HG02610 (cell line): ENCODE measurements around the gene GPN3.
"Not testable (repeated sequence)": the region's sequence is repeated elsewhere in the genome, so short reads cannot be mapped to it uniquely, and the experiment has no call there.

Experiments used
- ATAC-seq: cut with Tn5 transposase; IDR thresholded peaks from one replicate; pipeline ENCODE4 v1.9.1; 2021; ENCODE audit warnings: mild to moderate bottlenecking, moderate library complexity; ENCODE audit not compliant: unreplicated experiment

Gene GPN3

DNA sequence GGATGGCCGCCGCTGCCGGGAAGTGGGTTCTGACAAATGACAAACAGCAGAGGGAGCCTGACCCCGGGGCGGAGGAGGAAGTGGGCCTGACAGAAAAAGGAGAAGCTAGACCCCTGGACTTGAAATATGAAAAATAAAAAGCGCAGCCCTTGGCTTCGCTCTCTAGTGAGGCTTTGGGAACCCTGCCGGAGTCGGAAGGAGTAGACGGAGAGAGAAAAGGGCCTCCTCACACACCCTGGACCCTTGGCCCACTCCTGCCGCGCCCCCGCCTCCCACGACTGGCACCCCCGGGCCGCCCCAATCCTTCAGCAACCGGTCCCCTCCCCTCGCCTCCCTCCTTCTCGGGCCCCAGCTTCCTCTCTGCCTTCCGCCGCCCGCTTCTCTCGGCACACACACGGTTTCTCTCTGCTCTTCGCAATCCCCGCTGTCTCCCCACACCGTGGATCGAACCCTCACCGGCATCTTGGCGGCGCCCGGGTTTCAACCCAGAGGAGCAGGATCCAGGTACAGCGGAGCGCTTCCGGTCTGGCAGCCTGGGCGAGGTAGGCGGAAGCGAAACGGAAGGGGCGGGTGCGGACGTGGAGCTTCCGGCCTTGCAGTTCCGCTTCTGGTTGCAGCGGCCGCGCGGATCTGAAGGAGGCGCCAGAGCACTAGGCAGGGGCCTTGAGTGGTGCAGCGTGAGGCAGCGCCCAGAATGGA, 18.1 kb downstream of the GPN3 start, which contains the start of gene ARPC3:
ARPC3 (minus strand) TSS at position 539 of the 699 bp plus-strand sequence; CDS start at position 462, 77 bp downstream.
- ATAC-seq = peak; percentile 89

DNA sequence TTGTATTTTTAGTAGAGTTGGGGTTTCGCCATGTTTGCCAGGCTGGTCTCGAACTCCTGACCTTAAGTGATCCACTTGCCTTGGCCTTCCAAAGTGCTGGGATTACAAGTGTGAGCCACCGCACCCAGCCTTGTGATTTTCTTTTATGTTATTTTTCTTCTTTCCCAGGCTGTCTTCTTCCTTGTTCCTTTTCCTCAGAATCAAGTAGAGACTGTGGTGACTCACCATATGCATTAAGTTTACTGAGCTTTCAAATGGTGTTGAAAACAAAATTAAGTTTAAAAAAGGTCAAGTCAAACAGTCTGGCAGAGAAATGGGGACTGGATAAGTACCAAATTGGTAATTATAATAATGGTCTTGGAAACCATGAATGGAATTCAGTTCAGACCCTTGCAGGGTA, 23.6 kb downstream of the GPN3 start:
- no peak for ATAC-seq

DNA sequence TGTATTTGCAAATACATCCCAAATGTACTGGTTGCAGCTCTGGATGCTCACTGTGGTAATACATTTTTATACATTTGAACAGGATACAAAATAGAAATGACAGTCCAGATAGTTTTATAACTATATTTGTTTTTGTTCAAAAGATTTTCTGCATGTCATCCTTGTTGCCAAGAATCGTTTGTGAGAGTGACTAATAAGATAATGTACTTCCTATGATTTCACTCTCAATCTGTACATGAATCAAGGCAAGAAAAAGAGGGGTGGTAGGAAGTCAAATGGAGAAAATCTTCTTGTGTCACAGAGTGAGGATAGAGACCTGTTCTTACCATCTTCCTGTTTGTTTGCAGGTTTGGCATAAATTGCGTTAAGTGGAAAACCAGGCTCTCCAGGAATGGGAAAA, 31.8 kb downstream of the GPN3 start:
- no peak for ATAC-seq

DNA sequence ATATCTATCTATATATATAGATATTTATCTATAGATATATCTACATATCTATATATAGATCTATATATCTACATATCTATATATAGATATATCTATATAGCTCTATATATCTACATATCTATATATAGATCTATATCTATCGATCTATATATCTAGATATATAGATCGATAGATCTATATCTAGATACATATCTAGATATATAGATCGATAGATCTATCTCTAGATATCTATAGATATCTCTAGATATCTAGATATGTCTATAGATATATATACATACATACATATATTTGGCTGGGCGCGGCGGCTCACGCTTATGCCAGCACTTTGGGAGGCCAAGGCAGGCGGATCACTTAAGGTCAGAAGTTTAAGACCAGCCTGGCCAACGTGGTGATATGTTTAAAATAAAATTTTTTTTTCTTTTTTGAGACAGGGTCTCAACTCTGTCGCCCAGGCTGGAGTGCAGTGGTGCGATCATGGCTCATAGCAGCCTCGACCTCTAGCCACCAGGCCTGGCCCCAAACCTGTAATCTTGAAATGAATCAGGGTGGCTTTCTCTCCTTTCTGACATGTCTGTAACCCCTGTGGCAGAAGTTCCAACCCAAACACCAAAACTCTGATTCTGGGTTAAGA, 36.0 kb downstream of the GPN3 start:
- ATAC-seq = no peak

DNA sequence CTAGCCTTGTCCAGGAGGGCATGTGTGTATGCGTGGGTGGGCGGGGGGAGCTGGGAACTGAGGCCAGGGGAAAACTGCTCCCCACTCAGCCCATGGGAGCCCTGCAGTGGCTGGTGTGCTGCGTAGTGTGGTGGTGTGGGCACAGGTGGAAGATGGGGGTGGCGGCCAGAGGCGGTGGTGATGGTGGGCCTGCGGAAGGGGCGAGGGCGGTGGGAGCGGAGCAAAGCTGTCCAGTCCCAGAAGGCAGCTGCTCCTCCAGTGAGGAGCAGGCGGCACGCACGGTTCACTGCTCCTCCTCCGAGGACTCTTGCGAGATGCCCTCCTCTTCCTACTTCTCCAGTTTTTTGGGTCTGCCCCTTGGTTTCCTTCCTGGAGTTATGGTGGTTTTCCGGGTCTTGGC, 38.4 kb downstream of the GPN3 start:
- ATAC-seq = not testable (repeated sequence)

DNA sequence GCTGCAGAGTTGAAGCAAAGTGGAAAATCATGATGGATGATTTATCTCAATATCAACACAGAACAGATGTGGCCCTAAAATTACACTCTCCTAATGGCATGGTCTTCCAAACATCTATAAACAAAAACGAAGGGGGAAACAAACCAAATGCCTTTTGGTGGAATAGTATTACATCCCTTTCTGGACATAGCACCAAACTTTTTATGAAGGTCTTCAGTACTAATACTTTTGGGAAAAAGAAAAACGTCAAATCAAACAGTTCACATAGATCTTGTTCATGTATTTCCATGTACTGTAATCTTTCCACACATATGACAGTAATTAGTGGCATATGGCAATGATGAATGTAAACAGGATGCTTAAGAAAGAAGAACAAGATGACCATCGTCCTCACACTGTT, 41.7 kb downstream of the GPN3 start:
- no peak for ATAC-seq

DNA sequence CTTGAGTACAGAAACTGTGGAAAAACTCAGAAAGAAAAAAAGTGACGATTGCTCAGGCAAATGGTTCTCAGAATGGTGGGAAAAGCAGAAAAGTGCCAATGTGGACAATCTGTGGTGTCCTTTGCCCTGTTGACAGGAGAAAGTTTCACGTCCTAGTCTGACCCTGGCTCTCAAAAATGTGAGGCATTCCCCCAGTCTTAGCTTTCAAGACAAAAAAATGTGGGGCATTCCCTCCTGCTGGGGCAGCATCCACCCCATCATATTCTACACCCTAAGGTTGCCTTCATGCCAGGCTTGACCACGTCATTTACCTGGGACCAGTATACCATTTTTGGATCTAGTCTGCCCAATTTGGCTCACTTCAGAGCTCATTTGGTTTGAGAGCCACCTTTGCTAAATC, 43.8 kb downstream of the GPN3 start:
- no peak for ATAC-seq

DNA sequence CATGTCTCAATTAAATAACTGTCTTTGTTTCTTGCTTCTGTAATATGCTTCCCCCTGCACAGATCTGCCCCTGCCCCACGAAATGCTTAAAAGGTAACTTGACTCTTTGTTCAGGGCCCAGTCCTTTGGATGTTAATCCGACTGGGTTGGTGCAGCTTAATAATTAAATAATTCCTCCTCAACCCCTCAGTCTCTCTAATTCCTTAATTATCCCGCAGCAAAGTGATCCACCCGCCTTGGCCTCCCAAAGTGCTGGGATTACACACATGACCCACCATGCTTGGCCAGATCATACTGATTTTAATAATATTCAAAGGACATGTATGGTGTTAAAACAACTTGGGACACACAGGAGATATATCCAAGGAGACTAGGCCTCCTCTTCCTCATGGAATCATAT, 46.4 kb downstream of the GPN3 start:
- ATAC-seq = no peak

DNA sequence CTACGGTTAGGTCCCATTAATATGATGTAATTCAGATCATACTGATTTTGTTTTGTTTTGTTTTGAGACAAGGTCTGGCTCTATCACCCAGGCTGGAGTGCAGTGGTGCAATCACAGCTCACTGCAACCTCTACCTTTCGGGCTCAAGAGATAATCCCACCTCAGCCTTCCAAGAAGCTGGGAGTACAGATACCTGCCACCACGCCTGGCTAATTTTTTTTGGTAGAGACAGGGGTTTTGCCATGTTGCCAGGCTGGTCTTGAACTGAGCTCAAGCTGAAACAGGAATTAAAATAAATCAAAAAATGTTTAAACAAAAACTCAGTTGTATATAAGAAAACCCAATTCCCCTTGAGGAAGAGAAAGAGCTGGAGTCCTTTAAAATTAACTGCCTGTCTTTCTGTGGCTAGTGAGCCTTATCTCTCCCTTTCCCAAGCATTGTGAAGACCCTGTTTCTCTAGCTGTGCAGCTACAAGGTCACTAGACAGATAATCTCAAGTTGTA, 46.8 kb downstream of the GPN3 start:
- ATAC-seq = no peak

DNA sequence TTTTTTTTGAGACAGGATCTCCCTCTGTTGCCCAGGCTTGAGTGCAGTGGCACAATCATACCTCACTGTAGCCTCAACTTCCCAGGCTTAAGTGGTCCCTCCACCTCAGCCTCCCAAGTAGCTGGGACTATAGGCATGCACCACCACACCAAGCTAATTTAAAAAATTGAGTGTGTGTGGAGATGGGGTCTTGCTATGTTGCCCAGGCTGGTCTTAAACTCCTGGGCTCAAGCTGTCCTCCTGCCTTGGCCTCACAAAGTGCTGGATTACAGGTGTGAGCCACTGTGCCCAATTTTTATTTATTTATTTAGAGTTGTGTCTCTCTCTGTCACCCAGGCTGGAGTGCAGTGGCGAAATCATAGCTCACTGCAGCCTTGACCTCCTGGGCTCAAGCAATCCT, 47.4 kb downstream of the GPN3 start:
- ATAC-seq = not testable (repeated sequence)

DNA sequence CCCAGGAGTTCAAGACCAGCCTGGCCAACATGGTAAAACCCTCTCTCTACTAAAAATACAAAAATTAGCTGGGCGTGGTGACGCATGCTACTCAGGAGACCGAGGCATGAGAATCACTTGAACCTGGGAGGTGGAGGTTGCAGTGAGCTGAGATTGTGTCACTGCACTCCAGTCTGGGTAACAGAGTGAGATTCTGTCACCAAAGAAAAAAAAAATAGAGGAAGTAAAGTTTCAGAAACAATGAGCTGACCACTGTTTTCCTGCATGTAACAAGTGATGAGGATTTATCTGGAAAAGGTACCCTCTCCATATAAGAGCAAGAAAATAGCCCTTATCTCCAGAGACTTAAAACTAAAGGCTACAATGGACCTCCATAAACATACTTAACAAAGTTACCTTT, 50.9 kb downstream of the GPN3 start:
- ATAC-seq = not testable (repeated sequence)

DNA sequence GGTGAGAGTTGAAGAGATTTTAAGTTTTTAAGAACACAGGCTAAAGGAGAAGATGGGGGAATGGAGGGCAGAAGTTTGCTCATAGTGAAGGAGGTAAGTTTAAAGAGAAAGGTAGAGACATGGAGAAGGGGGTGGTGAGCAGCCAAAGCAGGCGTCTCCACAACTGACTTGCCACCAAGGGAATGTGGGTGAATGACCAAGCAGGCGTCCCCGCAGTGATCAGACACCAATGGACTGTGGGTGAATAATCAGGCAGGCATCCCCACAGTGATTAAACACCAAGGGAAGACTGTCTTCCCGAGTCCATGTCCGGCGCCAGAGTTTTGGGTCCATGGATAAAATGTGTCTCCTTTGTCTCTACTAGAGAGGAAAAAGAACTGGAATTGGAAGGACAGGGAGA, 58.0 kb downstream of the GPN3 start:
- ATAC-seq = not testable (repeated sequence)

DNA sequence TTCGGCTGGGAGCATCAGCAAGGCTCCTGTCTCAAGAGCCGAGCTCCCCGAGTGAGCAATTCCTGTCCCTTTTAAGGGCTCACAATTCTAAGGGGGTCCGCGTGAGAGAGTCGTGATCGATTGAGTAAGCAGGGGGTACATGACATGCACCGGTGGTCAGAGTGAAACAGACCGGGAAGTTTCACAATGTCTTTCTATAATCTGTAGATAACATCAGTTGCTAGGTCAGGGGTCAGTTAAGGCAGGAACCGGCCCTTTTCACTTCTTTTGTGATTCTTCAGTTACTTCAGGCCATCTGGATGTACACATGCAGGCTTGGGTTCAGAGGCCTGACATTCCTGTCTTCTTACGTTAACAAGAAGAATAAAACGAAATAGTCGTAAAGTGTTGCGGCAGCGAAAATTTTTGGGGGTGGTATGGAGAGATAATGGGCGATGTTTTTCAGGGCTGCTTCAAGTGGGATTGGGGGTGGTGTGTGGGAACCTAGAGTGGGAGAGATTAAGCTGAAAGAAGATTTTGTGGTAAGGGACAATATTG, 62.9 kb downstream of the GPN3 start:
- ATAC-seq = not testable (repeated sequence)

DNA sequence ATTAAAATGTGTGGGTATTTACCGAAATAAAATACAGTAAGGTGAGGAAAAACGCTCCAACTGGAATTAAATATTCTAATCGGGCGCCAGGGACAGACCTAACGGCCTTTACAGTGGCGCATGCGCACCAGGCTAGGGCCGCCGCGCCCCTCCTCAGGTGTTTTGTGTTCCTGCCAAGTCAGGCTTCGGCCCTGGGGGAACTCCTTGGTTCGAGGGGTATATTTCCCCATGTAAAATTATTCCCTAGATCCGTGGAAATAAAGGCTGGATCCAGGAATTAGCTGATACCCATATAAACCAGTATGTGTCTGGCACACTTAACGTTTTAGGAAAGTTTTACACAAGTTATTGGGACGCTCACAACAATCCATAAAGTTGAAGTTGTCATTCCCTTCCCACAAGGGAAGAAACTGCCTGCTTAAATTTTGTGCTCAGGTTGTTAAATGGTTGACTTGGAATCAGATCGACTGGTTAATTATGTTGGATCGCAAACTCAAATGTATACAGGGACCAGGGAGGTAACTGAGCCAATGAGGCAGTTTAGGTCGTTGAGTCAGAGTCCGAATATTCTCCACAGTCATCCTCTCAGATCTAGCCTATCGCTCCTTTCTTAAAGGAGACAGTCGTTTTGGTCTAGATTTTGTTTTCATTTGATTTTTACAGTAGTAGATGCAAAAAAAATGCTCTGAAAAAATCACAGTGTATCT, 63.9 kb downstream of the GPN3 start:
- ATAC-seq = no peak

DNA sequence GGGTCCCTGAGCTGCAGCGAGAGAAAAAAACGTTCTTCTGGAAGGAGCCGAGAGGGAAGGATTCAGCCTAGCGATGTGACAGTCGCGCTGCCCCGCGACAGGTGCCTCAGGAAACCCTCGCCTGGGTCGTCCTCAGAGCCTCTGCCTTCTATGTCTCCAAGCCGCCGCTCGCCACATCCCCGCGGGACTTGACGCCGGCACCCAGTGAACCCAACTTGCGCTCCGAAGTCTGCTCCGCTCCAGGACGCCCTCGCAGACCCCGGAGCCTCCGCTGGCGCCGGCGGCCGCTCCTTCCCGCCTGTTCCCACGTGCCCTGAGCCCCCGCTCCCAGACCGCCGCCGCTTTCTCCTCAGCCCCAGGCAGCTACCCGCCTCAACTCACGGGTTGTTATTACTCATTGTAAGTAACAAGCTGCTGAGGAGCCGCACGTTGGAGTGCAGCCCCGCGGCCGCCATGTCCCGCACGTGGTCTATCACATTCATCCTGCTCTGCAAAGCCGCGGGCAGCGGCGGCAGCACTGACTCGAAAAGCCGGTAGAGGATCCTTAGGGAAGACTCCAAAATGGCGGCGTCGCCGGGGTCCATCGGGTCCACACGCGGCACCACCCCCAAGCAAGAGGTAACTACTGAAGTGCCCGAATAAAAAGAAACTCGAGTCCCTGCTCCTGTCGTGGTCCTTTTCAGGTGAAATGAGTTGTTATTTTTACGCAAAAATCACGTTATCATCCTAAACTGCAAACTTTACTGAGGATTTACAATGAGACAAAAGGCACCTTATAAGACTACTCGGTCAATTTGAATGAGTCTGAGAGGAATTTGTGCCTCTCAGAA, 64.7 kb downstream of the GPN3 start, which contains the start of gene ANAPC7:
ANAPC7 (minus strand) TSS at position 563 of the 830 bp plus-strand sequence; CDS start at position 482, 81 bp downstream.
- ATAC-seq = peak; percentile 61
